Hepatocyte (in vitro differentiated cells): Measurements from ENCODE around the gene PPME1. TPM values are rescaled to one million over a fixed set of nuclear protein-coding genes. Genes with fewer than 3 reads are reported as not detected.
A peak's percentile ranks its signal among the peaks of the same experiment; 100 is the strongest.

Source experiments
- DNase-seq: peaks from one replicate; pipeline ENCODE4 v3.0.0-alpha.2; 2016; ENCODE audit warnings: low spot score
- H2AFZ ChIP-seq: fragments of 200-600 bp; sonication (generic); 2 replicates; pipeline ENCODE4 v1.6.0; 2016; ENCODE audit warnings: antibody characterized with exemption, mild to moderate bottlenecking
- H3K27ac ChIP-seq: fragments of 200-600 bp; sonication (generic); 2 replicates; pipeline ENCODE4 v1.5.1; 2016; ENCODE audit warnings: mild to moderate bottlenecking
- H3K27me3 ChIP-seq: fragments of 200-600 bp; sonication (generic); 2 replicates; pipeline ENCODE4 v1.6.1; 2016
- H3K36me3 ChIP-seq: fragments of 200-600 bp; sonication (generic); replicated peaks from 2 replicates; pipeline ENCODE4 v1.5.1; 2016; ENCODE audit warnings: low read depth; ENCODE audit not compliant: insufficient read depth
- H3K4me1 ChIP-seq: fragments of 200-600 bp; sonication (generic); 2 replicates; pipeline ENCODE4 v1.5.1; 2016; ENCODE audit warnings: mild to moderate bottlenecking, moderate library complexity; ENCODE audit not compliant: insufficient read depth
- H3K4me2 ChIP-seq: fragments of 200-600 bp; sonication (generic); 2 replicates; pipeline ENCODE4 v1.6.0; 2016
- H3K4me3 ChIP-seq: fragments of 200-600 bp; sonication (generic); 2 replicates; pipeline ENCODE4 v1.5.1; 2016; ENCODE audit warnings: mild to moderate bottlenecking
- H3K79me2 ChIP-seq: fragments of 200-600 bp; sonication (generic); 2 replicates; pipeline ENCODE4 v1.6.0; 2017; ENCODE audit warnings: mild to moderate bottlenecking
- H3K9me2 ChIP-seq: fragments of 200-600 bp; sonication (generic); replicated peaks from 2 replicates; pipeline ENCODE4 v1.6.0; 2017; ENCODE audit warnings: mild to moderate bottlenecking; ENCODE audit not compliant: insufficient read depth
- H3K9me3 ChIP-seq: fragments of 200-600 bp; sonication (generic); 2 replicates; pipeline ENCODE4 v1.5.1; 2016; ENCODE audit warnings: low read depth, mild to moderate bottlenecking
- H4K20me1 ChIP-seq: fragments of 200-600 bp; sonication (generic); 2 replicates; pipeline ENCODE4 v1.6.0; 2016; ENCODE audit warnings: mild to moderate bottlenecking; ENCODE audit not compliant: insufficient read depth, poor library complexity, severe bottlenecking
- EZH2 ChIP-seq: fragments of 200-600 bp; sonication (generic); IDR thresholded peaks from 2 replicates; pipeline ENCODE4 v1.6.1; 2016; ENCODE audit warnings: antibody characterized with exemption, mild to moderate bottlenecking, borderline replicate concordance
- EZH2phosphoT487 ChIP-seq: fragments of 200-600 bp; sonication (generic); IDR thresholded peaks from one replicate; pipeline ENCODE4 v1.6.1; 2018; ENCODE audit warnings: antibody characterized with exemption, mild to moderate bottlenecking, low read depth, moderate library complexity; ENCODE audit not compliant: unreplicated experiment, severe bottlenecking
- WGBS: methylation state at CpG from one replicate; pipeline ENCODE4 v1.1.6; 2016; ENCODE audit warnings: low lambda C conversion rate; ENCODE audit errors: missing lambda C conversion rate; 5-methylcytosine and 5-hydroxymethylcytosine counted together
- polyA plus RNA-seq: library from polyadenylated mRNA; unstranded; fragments of >200 nt; fragmentation: Nextera tagmentation; extraction: Ambion mirVana; gene quantifications from 2 replicates; pipeline ENCODE4 v1.2.1, GENCODE V29; 2016
- total RNA-seq: library from RNA; depleted of rRNA; stranded (reverse); fragments of >200 nt; gene quantifications from 2 replicates; pipeline ENCODE4 v1.2.3, GENCODE V29; 2014
- TF ChIP-seq, protein P1 (sequence below): fragments of 200-600 bp; sonication (generic); IDR thresholded peaks from 2 replicates; pipeline ENCODE4 v1.5.1; 2016; ENCODE audit warnings: antibody characterized with exemption, mild to moderate bottlenecking; ENCODE audit not compliant: poor library complexity

Gene PPME1
- total and polyA plus RNA-seq, 2 experiments from 2014 or later = 25.2 to 45.7 TPM

DNA sequence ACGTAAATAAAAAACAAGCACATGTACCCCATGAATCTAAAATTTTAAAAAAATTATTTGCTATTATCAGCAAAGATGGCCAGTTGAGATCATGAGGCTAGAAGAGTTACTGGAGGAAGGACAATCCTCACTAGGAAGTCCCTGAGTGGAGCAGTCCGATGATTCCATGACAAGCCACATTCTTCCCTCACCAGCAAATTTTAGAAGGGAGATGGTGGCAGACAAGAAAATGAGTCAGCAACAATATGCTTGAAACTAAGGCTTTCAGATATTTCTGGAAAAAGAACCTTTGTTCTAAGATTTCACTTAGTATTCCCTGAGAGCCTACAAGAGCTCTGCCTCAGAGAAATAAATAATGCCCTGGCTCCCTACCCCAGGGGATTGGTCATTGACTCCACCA lies 105.5 kb downstream of the PPME1 start:
- TF ChIP-seq EZH2phosphoT487 (no peak), EZH2 (no peak)
- TF ChIP-seq, protein P1, sequence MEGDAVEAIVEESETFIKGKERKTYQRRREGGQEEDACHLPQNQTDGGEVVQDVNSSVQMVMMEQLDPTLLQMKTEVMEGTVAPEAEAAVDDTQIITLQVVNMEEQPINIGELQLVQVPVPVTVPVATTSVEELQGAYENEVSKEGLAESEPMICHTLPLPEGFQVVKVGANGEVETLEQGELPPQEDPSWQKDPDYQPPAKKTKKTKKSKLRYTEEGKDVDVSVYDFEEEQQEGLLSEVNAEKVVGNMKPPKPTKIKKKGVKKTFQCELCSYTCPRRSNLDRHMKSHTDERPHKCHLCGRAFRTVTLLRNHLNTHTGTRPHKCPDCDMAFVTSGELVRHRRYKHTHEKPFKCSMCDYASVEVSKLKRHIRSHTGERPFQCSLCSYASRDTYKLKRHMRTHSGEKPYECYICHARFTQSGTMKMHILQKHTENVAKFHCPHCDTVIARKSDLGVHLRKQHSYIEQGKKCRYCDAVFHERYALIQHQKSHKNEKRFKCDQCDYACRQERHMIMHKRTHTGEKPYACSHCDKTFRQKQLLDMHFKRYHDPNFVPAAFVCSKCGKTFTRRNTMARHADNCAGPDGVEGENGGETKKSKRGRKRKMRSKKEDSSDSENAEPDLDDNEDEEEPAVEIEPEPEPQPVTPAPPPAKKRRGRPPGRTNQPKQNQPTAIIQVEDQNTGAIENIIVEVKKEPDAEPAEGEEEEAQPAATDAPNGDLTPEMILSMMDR = no peak
- Histone ChIP-seq H3K27ac (no peak overlapping the region), H3K9me3 (no peaks in the 10 kb centered on the region), H3K4me3 (no peak overlapping the region), H2AFZ (no peak overlapping the region), H3K9me2 (no peaks in the 10 kb centered on the region), H3K36me3 (no peaks in the 10 kb centered on the region), H3K4me1 (peaks cover 8% of the 10 kb centered on the region), H3K79me2 (no peaks in the 10 kb centered on the region), H3K27me3 (no peaks in the 10 kb centered on the region), H3K4me2 (no peak overlapping the region), H4K20me1 (no peaks in the 10 kb centered on the region)
- 91% methylated on average over 2 of the region's 2 CpGs for WGBS
- DNase-seq = no peak

DNA sequence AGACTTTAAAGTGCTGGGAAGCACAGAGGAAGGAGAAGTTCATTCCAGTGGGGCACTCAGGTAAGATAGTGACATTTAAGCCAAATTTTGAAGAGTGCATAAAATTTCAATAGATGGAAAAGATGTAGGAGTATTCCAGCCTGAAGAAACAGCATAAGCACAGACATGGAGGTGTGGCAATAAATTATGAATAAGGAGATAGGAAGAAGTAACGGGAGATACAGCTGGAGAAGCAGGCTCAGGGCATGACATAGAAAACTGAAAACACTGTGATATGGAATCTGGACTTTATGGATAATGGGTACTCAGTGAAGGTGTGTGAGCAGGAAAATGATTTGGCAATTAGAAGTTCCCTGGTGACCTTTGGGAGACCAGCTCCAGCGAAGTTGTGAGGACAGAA lies 107.0 kb downstream of the PPME1 start:
- H3K9me3 ChIP-seq = no peaks in the 10 kb centered on the region
- no peaks in the 10 kb centered on the region for H3K9me2 ChIP-seq
- H3K4me2 ChIP-seq = no peak overlapping the region
- H3K79me2 ChIP-seq = no peaks in the 10 kb centered on the region
- H3K36me3 ChIP-seq = no peaks in the 10 kb centered on the region
- peak overlapping the region; percentile 60 for H3K27ac ChIP-seq
- H3K4me3 ChIP-seq = no peak overlapping the region
- H3K4me1 ChIP-seq = peaks cover 8% of the 10 kb centered on the region
- no peaks in the 10 kb centered on the region for H4K20me1 ChIP-seq
- 88% methylated on average over 2 of the region's 2 CpGs for whole genome bisulfite sequencing
- no peak for DNase-seq
- H3K27me3 ChIP-seq = no peaks in the 10 kb centered on the region
- TF ChIP-seq, protein P1 = no peak
- TF ChIP-seq EZH2phosphoT487 (no peak), EZH2 (no peak)
- H2AFZ ChIP-seq = no peak overlapping the region

DNA sequence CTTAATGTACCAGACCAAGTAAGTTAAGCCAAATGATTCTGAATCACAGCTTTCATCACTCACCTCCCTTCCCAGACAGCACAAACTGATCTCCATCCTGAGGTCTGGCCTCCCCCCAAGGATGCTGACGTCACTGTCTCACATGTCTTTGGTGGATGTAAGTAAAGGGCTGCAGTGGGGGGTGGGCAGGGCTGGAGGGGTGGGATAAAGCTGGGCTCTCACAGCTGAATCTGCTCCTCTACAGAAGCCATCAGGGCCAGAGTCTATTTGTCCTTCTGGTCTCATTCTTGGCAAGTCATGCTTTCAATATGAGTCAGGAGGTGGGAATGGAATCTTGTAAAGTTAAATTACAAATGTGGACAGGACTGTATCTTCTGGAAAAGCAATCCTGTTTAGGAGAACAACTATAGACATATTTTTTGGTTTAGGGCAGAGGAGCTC lies 107.7 kb downstream of the PPME1 start:
- H3K9me2 ChIP-seq = no peaks in the 10 kb centered on the region
- H3K27ac ChIP-seq = peak overlapping the region; percentile 60
- H3K4me1 ChIP-seq = peaks cover 8% of the 10 kb centered on the region
- DNase-seq = peak; percentile 58
- no peaks in the 10 kb centered on the region for H4K20me1 ChIP-seq
- TF ChIP-seq EZH2phosphoT487 (no peak), EZH2 (no peak)
- TF ChIP-seq, protein P1 = no peak
- H3K9me3 ChIP-seq = no peaks in the 10 kb centered on the region
- H2AFZ ChIP-seq = no peak overlapping the region
- WGBS = 71% methylated on average over 1 of the region's 1 CpG
- H3K79me2 ChIP-seq = no peaks in the 10 kb centered on the region
- no peak overlapping the region for H3K4me3 ChIP-seq
- H3K4me2 ChIP-seq = no peak overlapping the region
- no peaks in the 10 kb centered on the region for H3K36me3 ChIP-seq
- H3K27me3 ChIP-seq = no peaks in the 10 kb centered on the region

DNA sequence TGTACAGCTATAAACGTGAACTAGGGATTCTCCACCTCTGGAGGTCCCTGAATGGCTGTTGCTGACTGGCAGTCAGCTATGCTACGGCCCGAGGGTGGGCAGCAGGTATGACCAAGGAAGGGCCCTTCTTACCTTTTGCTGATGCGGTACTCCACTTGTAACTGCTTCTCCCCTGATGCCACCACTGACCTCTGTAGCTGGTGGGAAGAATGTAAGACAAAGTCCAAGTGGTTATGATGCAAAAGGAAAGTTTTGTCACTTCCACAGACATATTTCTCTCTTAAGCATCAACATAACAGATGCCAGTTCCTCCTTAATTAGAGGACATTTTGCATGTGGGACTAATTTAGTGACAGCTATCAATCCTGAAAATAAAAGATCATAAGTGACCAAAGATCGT lies 108.2 kb downstream of the PPME1 start:
- no peaks in the 10 kb centered on the region for H3K9me3 ChIP-seq
- H3K27ac ChIP-seq = peak overlapping the region; percentile 60
- TF ChIP-seq EZH2phosphoT487 = no peak
- TF ChIP-seq, protein P1 = no peak
- no peak for TF ChIP-seq EZH2
- no peak for DNase-seq
- peaks cover 8% of the 10 kb centered on the region for H3K4me1 ChIP-seq
- no peaks in the 10 kb centered on the region for H3K9me2 ChIP-seq
- whole genome bisulfite sequencing = 78% methylated on average over 5 of the region's 5 CpGs
- H4K20me1 ChIP-seq = no peaks in the 10 kb centered on the region
- H2AFZ ChIP-seq = no peak overlapping the region
- H3K4me3 ChIP-seq = no peak overlapping the region
- no peaks in the 10 kb centered on the region for H3K27me3 ChIP-seq
- H3K79me2 ChIP-seq = no peaks in the 10 kb centered on the region
- no peak overlapping the region for H3K4me2 ChIP-seq
- H3K36me3 ChIP-seq = no peaks in the 10 kb centered on the region
